HUES64 (cell line): ENCODE measurements around the gene HSDL1.
"Not testable (repeated sequence)": the region's sequence is repeated elsewhere in the genome, so short reads cannot be mapped to it uniquely, and the experiment has no call there.

Source experiments
- H3K27ac ChIP-seq: 2 replicates; pipeline ENCODE4 v1.7.0; 2013; ENCODE audit warnings: low read depth, low read length, inconsistent platforms
- H3K27me3 ChIP-seq: 2 replicates; pipeline ENCODE4 v1.6.1; 2013; ENCODE audit warnings: mild to moderate bottlenecking, low read length; ENCODE audit not compliant: insufficient read depth
- H3K36me3 ChIP-seq: 2 replicates; pipeline ENCODE4 v1.6.1; 2013; ENCODE audit warnings: mild to moderate bottlenecking, low read length; ENCODE audit not compliant: insufficient read depth
- H3K4me1 ChIP-seq: 2 replicates; pipeline ENCODE4 v1.6.1; 2013; ENCODE audit warnings: mild to moderate bottlenecking, low read length, moderate library complexity; ENCODE audit not compliant: insufficient read depth
- H3K4me3 ChIP-seq: 2 replicates; pipeline ENCODE4 v1.5.1; 2013; ENCODE audit warnings: mild to moderate bottlenecking, low read length, moderate library complexity
- H3K9ac ChIP-seq: 2 replicates; pipeline ENCODE4 v1.6.1; 2013; ENCODE audit warnings: mild to moderate bottlenecking, low read depth, low read length
- H3K9me3 ChIP-seq: 2 replicates; pipeline ENCODE4 v1.6.1; 2013; ENCODE audit warnings: low read depth, low read length; ENCODE audit not compliant: insufficient read depth
- whole genome bisulfite sequencing: fragments of 150-250, 120-280 bp; methylation state at CpG from one replicate; pipeline ENCODE4 v1.1.7; 2013; ENCODE audit warnings: missing lambda C conversion rate; 5-methylcytosine and 5-hydroxymethylcytosine counted together

Gene HSDL1

DNA sequence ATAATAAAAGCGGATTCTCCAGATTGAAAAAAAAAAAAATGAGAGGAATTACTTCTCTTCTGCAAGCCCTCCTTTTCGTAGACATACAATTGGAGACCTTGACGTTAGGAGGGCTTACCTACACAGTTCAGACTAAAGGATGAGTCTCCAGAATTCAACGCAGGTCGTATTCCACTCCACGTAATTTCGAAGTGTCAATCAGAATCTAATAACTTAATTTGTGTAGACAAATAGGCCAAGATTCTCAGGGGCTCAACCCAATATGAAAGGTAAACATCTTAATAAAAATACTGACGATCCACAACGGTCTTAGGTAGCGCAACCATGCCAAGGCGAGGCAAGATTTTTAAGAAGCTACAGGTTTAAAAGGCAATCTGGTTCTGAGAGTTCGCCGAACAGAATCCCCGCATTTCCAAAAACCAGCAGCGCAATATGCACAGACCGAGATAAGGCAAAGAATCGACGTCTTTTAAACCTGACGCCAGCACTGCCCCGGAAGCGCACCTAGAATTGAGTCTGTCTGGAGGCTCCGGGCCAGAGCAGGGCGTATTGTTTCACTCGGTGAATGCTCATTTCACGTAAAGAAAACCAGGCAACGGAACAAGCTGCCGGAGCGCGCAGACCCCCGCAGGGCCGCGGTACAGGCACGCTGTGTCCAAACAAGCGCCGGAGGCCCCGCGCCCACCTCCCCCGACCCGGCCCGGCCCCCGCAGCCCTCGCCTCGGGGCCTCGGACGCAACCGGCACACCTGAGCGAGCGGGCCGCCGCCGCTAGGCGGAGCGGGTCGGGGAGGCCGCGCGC, 28.9 kb downstream of the HSDL1 start:
- Histone ChIP-seq H3K27me3 (no peaks in the 10 kb centered on the region), H3K4me3 (peak overlapping the region; percentile 86), H3K27ac (peak overlapping the region; percentile 93), H3K36me3 (no peaks in the 10 kb centered on the region), H3K4me1 (peaks cover 9% of the 10 kb centered on the region; the same call in 1 of the 2 replicates), H3K9ac (peak overlapping the region; percentile 93), H3K9me3 (no peaks in the 10 kb centered on the region)
- WGBS = 2% methylated on average over 54 of the region's 57 CpGs

DNA sequence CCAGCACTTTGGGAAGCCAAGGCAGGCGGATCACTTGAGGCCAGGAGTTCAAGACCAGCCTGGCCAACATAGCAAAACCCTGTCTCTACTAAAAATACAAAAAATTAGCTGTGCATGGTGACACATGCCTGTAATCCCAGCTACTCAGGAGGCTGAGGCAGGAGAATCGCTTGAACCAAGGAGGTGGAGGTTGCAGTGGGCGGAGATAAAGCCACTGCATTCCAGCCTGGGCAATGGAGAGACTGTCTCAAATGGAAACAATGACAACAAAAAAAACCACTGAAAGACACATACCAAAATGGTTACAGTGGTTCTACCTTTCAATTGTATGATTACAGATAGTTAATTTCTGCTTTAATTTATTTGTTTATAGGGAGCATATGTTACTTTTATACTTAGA, 33.0 kb downstream of the HSDL1 start:
- H3K27me3 ChIP-seq = not testable (repeated sequence)
- WGBS = 90% methylated on average over 3 of the region's 3 CpGs

DNA sequence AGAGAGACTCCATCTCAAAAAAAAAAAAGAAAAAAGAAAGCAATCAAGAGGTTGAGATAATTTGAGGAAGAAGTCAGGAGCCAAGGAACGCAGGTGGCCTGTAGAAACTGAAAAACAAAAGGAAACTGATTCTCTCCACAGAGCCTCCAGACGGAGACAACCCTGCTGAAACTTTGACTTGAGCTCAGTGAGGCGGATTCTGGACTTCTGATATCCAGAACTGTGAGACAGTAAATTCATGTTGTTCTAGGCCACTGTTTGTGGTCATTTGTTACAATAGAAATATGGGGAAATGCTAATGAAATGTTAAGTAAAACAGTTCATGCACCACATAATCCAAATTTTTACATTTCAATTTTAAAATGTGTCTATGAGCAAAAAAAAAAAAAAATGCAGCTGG, 33.5 kb downstream of the HSDL1 start:
- H3K9me3 ChIP-seq = no peaks in the 10 kb centered on the region
- no peaks in the 10 kb centered on the region for H3K27me3 ChIP-seq
- peaks cover 9% of the 10 kb centered on the region; the same call in 1 of the 2 replicates for H3K36me3 ChIP-seq
- 94% methylated on average over 3 of the region's 3 CpGs for WGBS
- H3K27ac ChIP-seq = no peak overlapping the region
- no peak overlapping the region for H3K4me3 ChIP-seq
- peaks cover 5% of the 10 kb centered on the region; the same call in 1 of the 2 replicates for H3K4me1 ChIP-seq
- no peak overlapping the region for H3K9ac ChIP-seq

More for the DNA sequence above, 33.0 kb downstream of the HSDL1 start:
- not testable (repeated sequence) for H3K9ac ChIP-seq, H3K36me3 ChIP-seq, H3K9me3 ChIP-seq, H3K4me1 ChIP-seq, H3K27ac ChIP-seq, H3K4me3 ChIP-seq

DNA sequence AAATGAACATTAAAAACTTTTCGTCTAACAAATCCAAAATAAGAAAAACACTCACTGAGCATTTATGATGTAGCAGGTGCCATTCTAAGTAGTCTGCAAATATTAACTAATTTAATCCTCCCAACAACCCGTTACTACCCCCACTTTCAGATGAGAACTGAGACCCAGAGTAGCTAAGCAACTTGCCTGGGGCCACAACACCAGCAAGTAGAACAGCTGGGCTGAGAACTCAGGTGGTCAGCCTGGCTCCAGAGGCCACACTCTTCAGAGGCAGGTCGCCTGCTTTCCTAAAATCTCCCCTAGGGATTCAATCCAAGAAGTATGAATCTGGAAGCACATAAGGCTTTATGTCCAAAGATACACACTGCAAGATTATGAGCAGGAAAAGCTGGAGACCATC, 34.5 kb downstream of the HSDL1 start:
- Histone ChIP-seq H3K36me3 (peaks cover 9% of the 10 kb centered on the region; the same call in 1 of the 2 replicates), H3K9me3 (no peaks in the 10 kb centered on the region), H3K4me3 (no peak overlapping the region), H3K4me1 (peaks cover 4% of the 10 kb centered on the region; the same call in 1 of the 2 replicates), H3K27ac (no peak overlapping the region), H3K27me3 (no peaks in the 10 kb centered on the region), H3K9ac (no peak overlapping the region)
- WGBS = 81% methylated on average over 3 of the region's 3 CpGs

DNA sequence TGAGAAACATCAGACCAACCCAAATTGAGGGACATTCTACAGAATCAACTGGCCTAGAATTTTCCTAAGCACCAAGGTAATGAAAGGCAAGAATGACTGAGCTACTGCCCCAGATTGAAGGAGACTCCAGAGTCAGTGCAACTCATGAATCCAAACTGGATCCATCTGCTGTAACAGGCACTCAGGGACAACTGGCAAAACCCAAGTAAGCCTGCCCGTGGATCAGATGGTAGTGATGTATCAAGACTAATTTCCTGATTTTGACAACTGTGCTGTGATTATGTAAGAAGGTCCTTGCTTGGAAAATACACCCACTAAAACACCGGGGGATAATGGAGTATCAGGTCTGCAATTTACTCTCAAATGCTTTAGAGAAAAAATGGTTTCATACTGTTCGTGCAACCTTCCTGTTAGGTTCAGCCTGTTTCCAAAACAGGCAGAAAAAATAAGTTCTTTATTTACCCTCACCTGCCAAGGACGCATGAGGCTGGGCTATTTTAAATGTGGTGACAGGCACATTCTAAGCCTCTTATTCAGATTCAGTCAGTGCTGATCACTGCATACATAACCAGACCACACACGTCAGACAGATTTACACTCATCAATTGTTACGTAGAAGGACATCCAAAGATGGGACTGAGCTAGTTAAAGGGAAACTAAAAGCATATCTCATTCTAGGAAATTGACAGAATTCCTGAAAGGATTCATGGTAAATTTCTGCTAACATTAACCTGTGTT, 35.2 kb downstream of the HSDL1 start:
- Histone ChIP-seq H3K4me1 (no peaks in the 10 kb centered on the region), H3K27ac (no peak overlapping the region), H3K36me3 (peaks cover 9% of the 10 kb centered on the region; the same call in 1 of the 2 replicates), H3K9me3 (no peaks in the 10 kb centered on the region), H3K27me3 (no peaks in the 10 kb centered on the region), H3K4me3 (no peak overlapping the region), H3K9ac (no peak overlapping the region)
- WGBS = 96% methylated on average over 6 of the region's 6 CpGs

- H3K36me3 ChIP-seq = peaks cover 9% of the 10 kb centered on the region; the same call in 1 of the 2 replicates
- H3K27me3 ChIP-seq = no peaks in the 10 kb centered on the region
- no peak overlapping the region for H3K27ac ChIP-seq
- whole genome bisulfite sequencing = 93% methylated on average over 2 of the region's 2 CpGs
- no peak overlapping the region for H3K4me3 ChIP-seq
- H3K9me3 ChIP-seq = no peaks in the 10 kb centered on the region
- no peaks in the 10 kb centered on the region for H3K4me1 ChIP-seq
- H3K9ac ChIP-seq = no peak overlapping the region
These were observed 37.1 kb downstream of the HSDL1 start for GRCh38 chr16:84107921-84108320.

- no peaks in the 10 kb centered on the region for H3K27me3 ChIP-seq
- no peaks in the 10 kb centered on the region for H3K9me3 ChIP-seq
- WGBS = 92% methylated on average over 13 of the region's 13 CpGs
- no peak overlapping the region for H3K4me3 ChIP-seq
- H3K9ac ChIP-seq = no peak overlapping the region
- no peak overlapping the region for H3K27ac ChIP-seq
- no peaks in the 10 kb centered on the region for H3K4me1 ChIP-seq
- H3K36me3 ChIP-seq = peaks cover 15% of the 10 kb centered on the region
These were observed 38.8 kb downstream of the HSDL1 start for GRCh38 chr16:84105948-84106740.

- H3K27ac ChIP-seq = no peak overlapping the region
- no peaks in the 10 kb centered on the region for H3K27me3 ChIP-seq
- no peaks in the 10 kb centered on the region for H3K9me3 ChIP-seq
- peaks cover 19% of the 10 kb centered on the region for H3K36me3 ChIP-seq
- H3K4me1 ChIP-seq = no peaks in the 10 kb centered on the region
- 89% methylated on average over 12 of the region's 12 CpGs for WGBS
- H3K4me3 ChIP-seq = no peak overlapping the region
- no peak overlapping the region for H3K9ac ChIP-seq
These were observed 39.6 kb downstream of the HSDL1 start for GRCh38 chr16:84105301-84105815.

DNA sequence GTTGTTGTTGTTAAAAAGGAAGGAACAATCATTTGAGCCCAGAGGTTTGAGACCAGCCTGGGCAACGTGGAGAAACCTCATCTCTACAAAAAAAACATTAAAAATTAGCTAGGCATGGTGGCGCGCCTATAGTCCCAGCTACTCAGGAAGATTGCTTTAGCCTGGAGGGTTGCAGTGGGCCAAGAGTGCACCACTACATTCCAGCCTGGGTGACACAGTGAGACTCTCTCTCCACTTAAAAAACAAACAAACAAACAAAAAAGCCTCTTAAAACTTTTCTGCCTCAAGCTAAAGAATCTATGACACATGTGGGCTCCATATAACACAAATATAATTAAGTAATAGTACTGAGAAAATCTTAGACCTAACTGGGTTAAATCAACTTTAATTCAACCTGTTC, 40.7 kb downstream of the HSDL1 start:
- no peak overlapping the region for H3K9ac ChIP-seq
- H3K36me3 ChIP-seq = peaks cover 20% of the 10 kb centered on the region
- no peak overlapping the region for H3K4me3 ChIP-seq
- H3K4me1 ChIP-seq = no peaks in the 10 kb centered on the region
- H3K27me3 ChIP-seq = no peaks in the 10 kb centered on the region
- H3K27ac ChIP-seq = no peak overlapping the region
- WGBS = 100% methylated on average over 3 of the region's 3 CpGs
- H3K9me3 ChIP-seq = no peaks in the 10 kb centered on the region

DNA sequence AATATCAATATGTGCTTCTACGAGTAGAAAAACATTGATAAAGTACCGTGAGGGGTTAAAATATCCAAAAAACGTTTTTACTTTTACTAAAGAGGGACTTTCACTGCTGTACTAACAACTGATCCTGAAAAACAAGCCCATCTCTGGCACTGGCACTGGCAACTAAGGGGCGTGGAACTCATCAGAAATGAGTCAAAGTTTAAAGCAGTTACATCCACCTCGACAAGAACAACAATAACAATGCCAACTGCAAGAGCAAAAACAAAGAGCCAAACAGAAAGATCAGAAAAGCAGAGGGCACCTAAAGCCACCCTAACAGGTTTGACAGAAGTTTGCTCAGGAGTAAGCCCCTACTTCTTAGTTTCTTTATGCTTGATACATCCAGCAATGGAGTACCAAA, 41.3 kb downstream of the HSDL1 start:
- H3K9me3 ChIP-seq = no peaks in the 10 kb centered on the region
- H3K27ac ChIP-seq = no peak overlapping the region
- H3K4me3 ChIP-seq = no peak overlapping the region
- H3K36me3 ChIP-seq = peaks cover 20% of the 10 kb centered on the region
- no peaks in the 10 kb centered on the region for H3K4me1 ChIP-seq
- WGBS = 92% methylated on average over 5 of the region's 5 CpGs
- H3K9ac ChIP-seq = no peak overlapping the region
- no peaks in the 10 kb centered on the region for H3K27me3 ChIP-seq
